Activated T-cell treated with anti-CD3 and anti-CD28 coated beads, Interleukin-2, amount 50 U/mL, for 72 hours (primary cell): ENCODE data around the gene DTX4. TPM values are rescaled to one million over a fixed set of nuclear protein-coding genes. Genes with fewer than 3 reads are reported as not detected.

Source experiments
- ATAC-seq, 2 donors: fragments of 150-1000 bp; cut with Tn5 transposase; replicated peaks in 1 of 2; 2 replicates each; pipeline ENCODE4 v1.10.0; 2021; ENCODE audit warnings: moderate library complexity in 2 of 2, mild to moderate bottlenecking in 1 of 2
- DNase-seq, 2 donors: peaks; one replicate each; pipeline ENCODE4 v3.0.0; 2021 to 2022; ENCODE audit warnings: mixed read lengths in 1 of 2
- H3K27ac Mint-ChIP-seq: one replicate; pipeline ENCODE4 v1.8.0; 2022; ENCODE audit warnings: mild to moderate bottlenecking, moderate library complexity, mixed read lengths
- H3K27me3 Mint-ChIP-seq: one replicate; pipeline ENCODE4 v1.8.0; 2022; ENCODE audit warnings: low read depth, mixed read lengths
- H3K36me3 Mint-ChIP-seq, 2 donors: one replicate each; pipeline ENCODE4 v1.8.0; 2022; ENCODE audit warnings: mixed read lengths in 2 of 2, mild to moderate bottlenecking in 1 of 2; ENCODE audit not compliant: insufficient read depth in 2 of 2
- H3K4me1 Mint-ChIP-seq: one replicate; pipeline ENCODE4 v1.8.0; 2022; ENCODE audit warnings: low read depth, mixed read lengths
- H3K4me3 Mint-ChIP-seq, 2 donors: one replicate each; pipeline ENCODE4 v1.8.0; 2022; ENCODE audit warnings: mild to moderate bottlenecking in 2 of 2, mixed read lengths in 2 of 2, moderate library complexity in 2 of 2
- H3K9me3 Mint-ChIP-seq, 2 donors: one replicate each; pipeline ENCODE4 v1.8.0; 2022; ENCODE audit warnings: mixed read lengths in 2 of 2
- total RNA-seq, 2 donors: library from RNA; stranded (reverse); gene quantifications; one replicate each; pipeline ENCODE4 v1.2.3, GENCODE V29; 2022

The DTX4 gene
- total RNA-seq, 2 donors from 2014 or later, result 0.70 TPM; not detected in 1

DNA sequence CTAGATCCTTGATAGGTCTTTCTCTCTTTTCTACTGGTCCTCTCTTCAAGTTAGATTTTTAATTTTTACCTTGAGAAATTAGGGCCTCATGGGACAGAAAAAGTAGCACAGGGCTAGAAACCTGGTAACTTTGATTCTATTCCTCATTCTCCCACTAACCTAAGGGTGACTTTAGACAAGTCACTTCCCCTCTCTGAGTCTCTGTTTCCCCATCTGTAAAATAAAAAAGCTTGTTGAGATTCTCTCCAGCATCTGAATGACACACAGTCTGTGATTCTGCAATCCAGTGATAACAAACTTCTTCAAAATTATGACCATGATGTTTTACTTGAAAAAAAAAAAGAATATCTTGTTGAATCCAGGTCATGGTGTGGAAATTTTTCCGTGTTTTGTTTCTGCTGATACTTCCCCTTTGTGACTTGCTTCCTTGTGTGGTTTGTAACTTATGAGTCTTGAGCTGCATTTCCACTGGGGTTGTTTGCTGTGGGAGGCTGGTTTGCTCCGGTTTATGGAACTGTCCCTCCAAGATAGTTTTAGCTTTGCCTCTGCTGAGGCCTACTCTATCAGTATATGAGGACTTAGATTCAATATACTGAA lies 50.6 kb downstream of the DTX4 start:
- DNase-seq (no peak), ATAC-seq (no peak)
- H3K9me3 Mint-ChIP-seq, result peaks cover 0 to 1% of the 10 kb centered on the region in 2 donors
- H3K27me3 Mint-ChIP-seq, result peaks cover 3% of the 10 kb centered on the region
- H3K4me3 Mint-ChIP-seq, result no peak overlapping the region
- H3K4me1 Mint-ChIP-seq, result peaks cover 7% of the 10 kb centered on the region
- H3K27ac Mint-ChIP-seq, result no peak overlapping the region
- H3K36me3 Mint-ChIP-seq, result no peaks in the 10 kb centered on the region

DNA sequence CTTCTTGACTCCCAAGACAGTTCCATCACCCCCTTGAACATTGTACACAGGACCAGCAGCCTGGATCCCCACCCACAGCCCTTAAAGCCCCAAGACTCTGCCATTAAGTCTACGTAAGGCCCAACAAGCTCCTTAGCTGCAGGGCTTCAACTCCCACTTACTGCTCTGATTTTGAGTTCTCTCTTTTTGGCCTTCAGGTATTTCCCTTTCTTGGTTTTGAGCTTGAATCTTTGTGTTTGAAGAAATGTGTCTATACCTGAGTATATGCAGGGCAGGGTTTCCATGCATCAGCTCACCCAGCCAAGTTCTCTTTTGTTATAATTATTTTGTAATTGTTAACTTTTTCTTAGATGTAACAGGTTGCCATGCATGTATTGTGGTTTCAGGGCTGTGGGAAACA lies 51.2 kb downstream of the DTX4 start:
- DNase-seq (no peak), ATAC-seq (no peak)
- H3K27me3 Mint-ChIP-seq, result no peaks in the 10 kb centered on the region
- H3K4me1 Mint-ChIP-seq, result peaks cover 7% of the 10 kb centered on the region
- no peak overlapping the region for H3K4me3 Mint-ChIP-seq
- H3K9me3 Mint-ChIP-seq, result no peaks in the 10 kb centered on the region
- H3K36me3 Mint-ChIP-seq, result no peaks in the 10 kb centered on the region
- no peak overlapping the region for H3K27ac Mint-ChIP-seq

- no peaks in the 10 kb centered on the region for H3K36me3 Mint-ChIP-seq
- no peaks in the 10 kb centered on the region for H3K27me3 Mint-ChIP-seq
- ATAC-seq, result no peak
- H3K9me3 Mint-ChIP-seq, result no peaks in the 10 kb centered on the region
- peaks cover 7% of the 10 kb centered on the region for H3K4me1 Mint-ChIP-seq
- H3K27ac Mint-ChIP-seq, result no peak overlapping the region
- no peak overlapping the region for H3K4me3 Mint-ChIP-seq
- DNase-seq, result no peak
Measured at GRCh38 chr11:59223611-59224010, 51.7 kb downstream of the DTX4 start.

DNA sequence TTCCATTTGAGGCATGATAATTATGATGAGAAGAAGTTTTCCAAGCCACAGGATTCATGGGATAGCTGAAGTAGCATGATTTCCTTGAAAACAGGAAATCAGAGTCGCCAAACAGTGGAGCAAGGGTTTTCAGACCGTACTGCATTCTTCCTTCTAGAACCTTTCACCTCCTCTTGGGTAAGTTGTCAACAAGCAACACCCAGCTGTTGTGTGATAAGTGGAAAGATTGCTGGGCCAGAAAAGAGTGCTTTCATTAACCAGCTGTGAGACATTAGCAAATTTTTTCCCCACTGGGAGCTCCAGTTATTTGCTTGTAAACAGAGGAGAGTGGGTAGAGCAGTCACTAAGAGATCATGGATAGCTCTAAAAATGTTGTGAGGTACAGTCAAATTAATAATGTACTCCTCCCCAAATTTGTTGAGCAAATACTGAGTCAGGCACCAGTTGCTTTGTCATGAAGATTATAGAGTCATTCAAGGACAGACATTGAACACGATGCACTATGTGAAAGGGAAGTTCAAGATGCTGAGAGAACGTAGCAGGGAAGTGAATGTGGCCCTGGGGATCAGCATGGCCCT lies 52.5 kb downstream of the DTX4 start:
- peak in 1 of 2 donors; percentile 32 for ATAC-seq
- no peak overlapping the region for H3K27ac Mint-ChIP-seq
- no peak for DNase-seq
- no peaks in the 10 kb centered on the region for H3K27me3 Mint-ChIP-seq
- H3K4me3 Mint-ChIP-seq, result peak overlapping the region in 1 of 2 donors; percentile 2
- no peaks in the 10 kb centered on the region for H3K36me3 Mint-ChIP-seq
- peaks cover 7% of the 10 kb centered on the region for H3K4me1 Mint-ChIP-seq
- no peaks in the 10 kb centered on the region for H3K9me3 Mint-ChIP-seq

GRCh38 chr11:59225017-59225416 lies 53.1 kb downstream of the DTX4 start:
- Mint-ChIP-seq H3K4me1 (peaks cover 7% of the 10 kb centered on the region), H3K27me3 (no peaks in the 10 kb centered on the region), H3K4me3 (peak overlapping the region in 1 of 2 donors; percentile 2), H3K36me3 (no peaks in the 10 kb centered on the region), H3K27ac (no peak overlapping the region), H3K9me3 (no peaks in the 10 kb centered on the region)
- DNase-seq (no peak), ATAC-seq (no peak)

GRCh38 chr11:59226396-59226795 lies 54.5 kb downstream of the DTX4 start:
- ATAC-seq (no peak), DNase-seq (no peak)
- Mint-ChIP-seq H3K4me3 (no peak overlapping the region), H3K4me1 (peaks cover 7% of the 10 kb centered on the region), H3K27me3 (no peaks in the 10 kb centered on the region), H3K27ac (no peak overlapping the region), H3K9me3 (peaks cover 0 to 3% of the 10 kb centered on the region in 2 donors), H3K36me3 (no peaks in the 10 kb centered on the region)

DNA sequence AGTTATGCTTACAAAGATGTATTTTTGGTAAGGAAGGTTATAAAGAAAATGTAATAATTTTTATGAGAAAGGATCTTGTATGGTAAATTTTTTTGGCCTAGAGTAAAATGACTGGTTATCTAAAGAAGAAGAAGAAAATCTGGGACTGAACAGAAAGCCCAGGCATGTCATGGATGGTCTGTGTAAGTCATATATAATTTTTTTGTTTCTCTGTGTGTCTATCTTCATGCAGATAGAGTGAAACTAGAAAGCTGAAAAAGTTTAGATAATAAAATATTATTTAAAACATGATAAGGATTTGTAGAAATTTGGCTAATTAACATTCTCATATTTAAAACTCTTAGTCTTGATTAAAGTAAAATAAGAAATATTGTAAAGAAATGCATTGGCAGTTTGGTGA lies 68.4 kb downstream of the DTX4 start:
- no peaks in the 10 kb centered on the region for H3K4me1 Mint-ChIP-seq
- no peak overlapping the region for H3K4me3 Mint-ChIP-seq
- H3K36me3 Mint-ChIP-seq, result peaks cover 7 to 11% of the 10 kb centered on the region in 2 donors
- H3K9me3 Mint-ChIP-seq, result peaks cover 13 to 15% of the 10 kb centered on the region in 2 donors
- no peak overlapping the region for H3K27ac Mint-ChIP-seq
- peaks cover 25% of the 10 kb centered on the region for H3K27me3 Mint-ChIP-seq
- DNase-seq (no peak), ATAC-seq (no peak)

GRCh38 chr11:59243633-59244032 lies 71.7 kb downstream of the DTX4 start:
- H3K27ac Mint-ChIP-seq, result no peak overlapping the region
- DNase-seq (no peak), ATAC-seq (no peak)
- peaks cover 11% of the 10 kb centered on the region for H3K4me1 Mint-ChIP-seq
- peaks cover 4 to 6% of the 10 kb centered on the region in 2 donors for H3K9me3 Mint-ChIP-seq
- H3K4me3 Mint-ChIP-seq, result no peak overlapping the region
- no peaks in the 10 kb centered on the region for H3K27me3 Mint-ChIP-seq
- peaks cover 4 to 6% of the 10 kb centered on the region in 2 donors for H3K36me3 Mint-ChIP-seq

DNA sequence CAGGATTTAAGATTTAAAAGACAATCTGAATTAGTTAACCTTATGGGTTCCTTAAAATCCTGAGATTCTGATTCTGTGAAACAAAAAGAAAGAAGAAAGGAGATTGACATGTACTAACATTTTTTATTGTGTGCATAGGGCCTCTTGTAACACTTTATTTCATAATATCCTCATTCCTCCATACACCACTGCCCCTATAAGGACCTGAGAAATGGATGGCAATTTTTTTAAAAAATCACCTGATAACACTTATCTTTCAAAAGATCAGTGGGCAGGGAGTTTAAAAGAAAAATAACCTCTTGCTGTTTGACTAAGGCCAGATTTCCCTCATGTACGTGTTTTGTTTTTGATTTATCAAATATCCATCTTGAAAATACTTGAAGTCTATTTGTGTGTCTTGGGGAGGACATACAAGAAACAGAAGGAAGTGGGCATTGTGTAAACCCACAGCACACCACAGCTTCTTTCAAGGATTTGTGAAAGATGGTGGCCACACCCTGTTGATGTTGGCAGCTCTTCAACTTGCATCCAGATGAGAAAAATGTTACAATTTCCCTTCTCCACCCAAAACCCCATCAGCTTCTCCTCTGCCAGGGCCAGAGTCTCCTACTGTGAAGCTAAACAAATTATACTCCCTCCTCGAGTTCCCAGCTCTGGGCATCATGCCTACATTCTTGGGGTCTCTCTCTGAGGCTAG lies 75.7 kb downstream of the DTX4 start:
- ATAC-seq (no peak), DNase-seq (no peak)
- H3K4me1 Mint-ChIP-seq, result peaks cover 11% of the 10 kb centered on the region
- H3K27me3 Mint-ChIP-seq, result no peaks in the 10 kb centered on the region
- H3K4me3 Mint-ChIP-seq, result no peak overlapping the region
- no peaks in the 10 kb centered on the region for H3K9me3 Mint-ChIP-seq
- peaks cover 0 to 1% of the 10 kb centered on the region in 2 donors for H3K36me3 Mint-ChIP-seq
- no peak overlapping the region for H3K27ac Mint-ChIP-seq

GRCh38 chr11:59249535-59249934 lies 77.6 kb downstream of the DTX4 start:
- H3K9me3 Mint-ChIP-seq, result no peaks in the 10 kb centered on the region
- no peaks in the 10 kb centered on the region for H3K36me3 Mint-ChIP-seq
- no peak for ATAC-seq
- no peak overlapping the region for H3K4me3 Mint-ChIP-seq
- H3K27ac Mint-ChIP-seq, result no peak overlapping the region
- H3K4me1 Mint-ChIP-seq, result peaks cover 11% of the 10 kb centered on the region
- H3K27me3 Mint-ChIP-seq, result no peaks in the 10 kb centered on the region
- DNase-seq, result no peak

GRCh38 chr11:59253001-59253400 lies 81.1 kb downstream of the DTX4 start:
- no peak for DNase-seq
- Mint-ChIP-seq H3K9me3 (no peaks in the 10 kb centered on the region), H3K27ac (no peak overlapping the region), H3K27me3 (no peaks in the 10 kb centered on the region), H3K4me1 (no peaks in the 10 kb centered on the region), H3K36me3 (no peaks in the 10 kb centered on the region), H3K4me3 (no peak overlapping the region)
- ATAC-seq, result no peak

DNA sequence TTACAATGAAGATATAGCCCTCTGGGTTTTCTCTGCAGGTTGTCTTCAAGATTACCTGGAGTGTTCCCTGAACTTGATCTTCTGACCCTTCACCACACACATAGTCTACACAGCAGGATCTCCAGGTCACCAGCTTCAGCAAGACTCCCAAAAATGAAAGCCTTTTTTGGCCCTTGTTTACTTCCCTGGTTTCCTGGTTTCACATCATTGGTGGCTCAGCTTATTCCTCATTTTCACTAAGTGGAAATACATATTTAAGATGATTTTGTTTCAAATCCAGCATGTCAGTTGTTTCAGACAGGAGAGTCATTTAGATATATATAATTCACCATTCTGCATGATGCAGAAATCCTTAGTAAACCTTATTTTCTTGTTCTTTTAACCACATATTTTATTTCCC lies 82.4 kb downstream of the DTX4 start:
- H3K4me1 Mint-ChIP-seq, result no peaks in the 10 kb centered on the region
- DNase-seq (no peak), ATAC-seq (no peak)
- no peaks in the 10 kb centered on the region for H3K36me3 Mint-ChIP-seq
- H3K9me3 Mint-ChIP-seq, result no peaks in the 10 kb centered on the region
- H3K27me3 Mint-ChIP-seq, result no peaks in the 10 kb centered on the region
- H3K27ac Mint-ChIP-seq, result no peak overlapping the region
- H3K4me3 Mint-ChIP-seq, result no peak overlapping the region

DNA sequence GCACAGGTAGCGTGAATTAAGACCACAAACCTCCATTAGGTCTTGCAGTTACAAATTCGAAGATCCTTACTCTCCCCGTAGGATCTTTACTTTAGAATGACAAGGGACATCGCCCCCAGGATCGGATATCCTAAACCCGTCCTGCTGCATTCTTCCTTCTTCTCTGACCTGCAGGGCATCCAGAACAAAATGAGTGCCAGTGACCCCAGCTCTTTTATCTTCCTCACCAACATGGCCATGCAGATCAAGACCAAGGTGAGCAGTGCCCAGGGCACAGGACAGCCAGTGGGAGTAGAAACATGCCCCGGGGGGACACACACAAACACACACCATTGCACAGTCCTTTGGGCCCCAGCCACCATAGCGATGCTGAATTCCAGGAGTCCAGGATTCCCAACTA lies 83.3 kb downstream of the DTX4 start:
- DNase-seq (no peak), ATAC-seq (no peak)
- Mint-ChIP-seq H3K4me1 (no peaks in the 10 kb centered on the region), H3K27ac (no peak overlapping the region), H3K27me3 (no peaks in the 10 kb centered on the region), H3K9me3 (no peaks in the 10 kb centered on the region), H3K36me3 (no peaks in the 10 kb centered on the region), H3K4me3 (no peak overlapping the region)
